ENCODE results near the gene NLN.
"Not testable (repeated sequence)": the region's sequence is repeated elsewhere in the genome, so short reads cannot be mapped to it uniquely, and the experiment has no call there.

Gene NLN

DNA sequence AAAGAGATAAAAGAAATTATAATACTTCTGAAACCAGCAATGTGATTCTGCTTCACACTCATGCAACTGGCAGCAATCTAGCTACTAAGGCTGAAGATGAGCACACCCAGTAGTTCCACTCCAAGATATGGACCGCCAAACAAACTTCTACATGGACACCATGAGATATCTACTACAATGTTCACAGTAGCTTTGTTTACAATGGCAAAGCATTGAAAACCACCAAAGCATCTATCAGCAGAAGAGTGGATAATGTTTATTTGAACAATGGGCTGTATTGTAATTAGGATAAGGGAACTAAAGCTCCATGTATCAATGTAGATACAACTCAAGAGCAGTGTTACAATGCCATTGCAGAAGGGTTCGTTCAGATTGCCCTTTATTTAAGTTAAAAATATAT lies 113.2 kb downstream of the NLN start:
- DNase-seq, result no peak

DNA sequence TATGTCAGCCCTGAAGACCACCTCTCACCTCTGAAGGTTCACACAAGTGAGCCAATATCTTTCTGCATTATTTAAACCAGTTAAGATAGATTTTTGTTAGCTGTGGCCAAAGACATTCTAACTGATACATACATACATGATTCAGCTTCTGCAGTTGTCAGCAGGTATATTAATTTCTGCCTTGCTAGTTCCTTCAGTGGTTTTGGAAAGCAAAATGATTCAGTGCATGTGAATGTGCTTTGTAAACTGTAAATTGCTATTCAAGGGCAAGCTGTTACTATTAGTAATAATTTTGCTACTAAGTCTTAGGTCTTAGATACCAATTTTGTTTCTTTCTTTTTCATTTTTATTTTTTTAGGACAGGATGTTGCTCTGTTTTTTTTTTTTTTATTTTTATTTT lies 115.1 kb downstream of the NLN start:
- DNase-seq, result no peak

DNA sequence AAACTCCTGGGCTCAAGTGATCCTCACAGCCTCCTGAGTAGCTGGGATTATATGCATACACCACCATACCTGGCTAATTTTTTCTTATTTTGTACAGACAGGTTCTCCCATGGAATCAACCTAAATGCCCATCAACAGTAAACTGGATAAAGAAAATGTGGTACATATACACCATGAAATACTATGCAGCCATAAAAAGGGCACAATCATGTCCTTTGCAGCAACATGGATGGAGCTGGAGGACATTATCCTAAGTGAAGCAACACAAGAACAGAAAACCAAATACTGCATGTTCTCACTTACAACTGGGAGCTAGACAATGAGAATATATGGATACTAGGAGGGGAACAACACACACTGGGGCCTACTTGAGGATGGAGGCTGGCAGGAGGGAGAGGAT lies 117.2 kb downstream of the NLN start:
- not testable (repeated sequence) for DNase-seq

DNA sequence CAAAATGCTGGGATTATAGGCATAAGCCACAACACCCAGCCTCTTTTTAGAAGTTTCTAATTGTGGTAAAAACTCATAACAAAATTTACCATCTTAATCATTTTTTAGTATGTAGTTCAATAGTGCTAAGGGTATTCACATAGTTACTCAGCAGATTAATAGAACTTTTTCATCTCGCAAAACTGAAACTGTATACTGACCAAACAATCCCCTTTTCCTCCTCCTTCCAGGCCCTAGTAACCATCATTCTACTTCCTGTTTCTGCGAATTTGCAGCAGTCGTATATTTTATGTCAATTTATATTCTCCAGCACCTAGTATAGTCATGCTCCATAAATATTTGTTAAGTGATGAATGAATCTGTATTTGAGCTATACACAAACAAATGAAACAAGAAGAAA lies 118.1 kb downstream of the NLN start:
- no peak for DNase-seq

DNA sequence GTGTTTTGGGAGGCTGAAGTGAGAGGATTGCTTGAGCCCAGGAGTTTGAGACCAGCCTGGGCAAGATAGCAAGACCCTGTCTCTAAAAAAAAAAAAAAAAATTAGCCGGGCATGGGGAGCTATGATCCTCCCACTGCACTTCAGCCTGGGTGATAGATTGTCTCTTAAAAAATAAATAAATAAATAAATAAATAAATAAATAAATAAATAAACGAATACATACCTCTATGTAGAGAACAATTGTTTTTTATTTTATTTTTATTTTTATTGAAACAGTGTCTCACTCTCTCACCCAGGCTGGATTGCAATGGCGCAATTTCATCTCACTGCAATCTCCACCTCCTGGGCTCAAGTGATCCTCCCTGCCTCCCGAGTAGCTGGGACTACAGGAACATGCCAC lies 122.8 kb downstream of the NLN start:
- not testable (repeated sequence) for DNase-seq

DNA sequence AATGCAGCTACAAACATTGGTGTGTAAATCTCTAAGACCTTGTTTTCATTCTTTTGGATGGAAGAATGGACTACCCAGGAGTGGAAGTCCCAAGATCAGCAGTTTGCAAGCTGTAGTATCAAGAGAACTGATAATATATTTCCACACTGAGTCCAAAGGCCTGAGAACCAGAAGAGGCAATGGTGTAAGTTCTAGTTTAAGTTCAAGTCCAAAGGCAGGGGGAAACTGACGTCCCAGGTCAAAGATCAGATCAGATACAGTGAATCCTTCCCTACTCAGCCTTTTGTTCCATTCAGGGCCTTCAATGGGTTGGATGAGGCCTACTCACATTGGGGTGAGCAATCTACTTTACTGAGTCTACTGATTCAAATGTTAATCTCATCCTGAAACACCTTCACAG lies 124.1 kb downstream of the NLN start:
- DNase-seq, result no peak

DNA sequence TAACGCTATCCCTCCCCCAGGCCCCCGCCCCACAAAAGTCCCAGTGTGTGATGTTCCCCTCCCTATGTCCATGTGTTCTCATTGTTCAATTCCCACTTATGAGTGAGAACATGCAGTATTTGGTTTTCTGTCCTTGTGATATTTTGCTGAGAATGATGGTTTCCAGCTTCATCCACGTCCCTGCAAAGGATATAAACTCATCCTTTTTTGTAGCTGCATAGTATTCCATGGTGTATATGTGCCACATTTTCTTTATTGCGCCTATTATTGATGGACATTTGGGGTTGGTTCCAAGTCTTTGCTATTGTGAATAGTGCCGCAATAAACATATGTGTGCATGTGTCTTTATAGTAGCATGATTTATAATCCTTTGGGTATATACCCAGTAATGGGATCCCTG lies 125.0 kb downstream of the NLN start:
- not testable (repeated sequence) for DNase-seq

DNA sequence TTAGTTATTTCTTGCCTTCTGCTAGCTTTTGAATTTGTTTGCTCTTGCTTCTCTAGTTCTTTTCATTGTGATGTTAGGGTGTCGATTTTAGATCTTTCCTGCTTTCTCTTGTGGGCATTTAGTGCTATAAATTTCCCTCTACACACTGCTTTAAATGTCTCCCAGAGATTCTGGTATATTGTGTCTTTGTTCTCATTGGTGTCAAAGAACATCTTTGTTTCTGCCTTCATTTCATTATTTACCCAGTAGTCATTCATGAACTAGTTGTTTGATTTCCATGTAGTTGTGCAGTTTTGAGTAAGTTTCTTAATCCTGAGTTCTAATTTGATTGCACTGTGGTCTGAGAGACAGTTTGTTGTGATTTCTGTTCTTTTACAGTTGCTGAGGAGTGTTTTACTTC lies 127.9 kb downstream of the NLN start:
- DNase-seq, result not testable (repeated sequence)

DNA sequence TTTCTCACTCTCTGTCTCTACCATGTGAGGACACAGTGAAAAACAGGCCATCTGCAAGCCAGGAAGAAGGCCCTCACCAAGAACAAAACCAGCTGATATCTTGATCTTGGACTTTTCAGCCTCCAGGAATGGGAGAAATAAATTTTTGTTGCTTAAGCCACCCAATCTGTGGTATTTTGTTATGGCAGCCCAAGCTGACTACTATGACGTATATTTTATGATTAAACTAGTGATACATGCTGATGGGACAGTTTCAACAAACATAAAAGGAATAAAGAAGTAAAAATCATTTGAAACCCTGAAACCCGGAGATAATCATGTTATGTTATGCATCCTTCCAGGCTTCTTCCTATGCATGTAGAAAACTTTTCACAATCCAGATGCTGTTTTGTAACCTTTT lies 132.9 kb downstream of the NLN start:
- no peak for DNase-seq

DNA sequence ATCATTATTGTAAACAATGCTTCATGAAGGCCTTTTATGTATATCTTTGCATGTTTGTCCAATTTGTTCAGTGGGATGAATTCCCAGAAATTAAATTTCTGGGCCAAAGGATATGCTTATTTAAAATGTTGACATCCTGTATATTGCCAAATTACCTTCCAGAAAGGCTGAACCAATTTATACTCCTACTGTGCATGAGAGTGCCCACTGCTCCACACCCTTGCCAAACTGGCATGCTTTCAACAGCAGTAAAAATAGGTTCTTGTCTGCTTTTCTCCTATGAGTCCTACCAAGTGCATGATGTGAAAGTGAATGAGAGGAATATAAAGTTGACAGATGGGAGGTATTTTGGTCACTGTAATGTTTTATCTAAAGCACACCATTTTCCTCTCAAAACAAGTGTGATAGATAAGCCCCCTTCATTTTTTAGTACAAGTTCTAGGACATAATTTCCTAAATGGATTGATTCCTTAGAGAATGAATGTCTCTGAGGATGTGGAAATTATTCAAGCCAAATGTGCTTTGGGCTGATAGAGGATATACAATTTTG lies 133.8 kb downstream of the NLN start:
- DNase-seq, result no peak

DNA sequence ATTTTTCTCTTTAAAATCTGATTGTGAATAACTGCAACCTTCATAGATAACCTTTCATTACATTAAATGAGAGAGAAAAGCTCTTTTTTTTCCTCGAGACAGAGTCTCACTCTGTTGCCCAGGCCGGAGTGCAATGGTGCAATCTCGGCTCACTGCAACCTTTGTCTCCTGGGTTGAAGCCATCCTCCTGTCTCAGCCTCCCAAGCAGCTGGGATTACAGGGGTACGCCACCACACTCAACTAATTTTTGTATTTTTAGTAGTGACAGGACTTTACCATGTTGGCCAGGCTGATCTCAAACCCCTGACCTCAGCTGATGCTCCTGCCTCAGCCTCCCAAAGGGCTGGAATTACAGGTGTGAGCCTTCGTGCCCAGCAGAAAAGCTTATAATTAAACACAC lies 134.5 kb downstream of the NLN start:
- DNase-seq, result no peak

DNA sequence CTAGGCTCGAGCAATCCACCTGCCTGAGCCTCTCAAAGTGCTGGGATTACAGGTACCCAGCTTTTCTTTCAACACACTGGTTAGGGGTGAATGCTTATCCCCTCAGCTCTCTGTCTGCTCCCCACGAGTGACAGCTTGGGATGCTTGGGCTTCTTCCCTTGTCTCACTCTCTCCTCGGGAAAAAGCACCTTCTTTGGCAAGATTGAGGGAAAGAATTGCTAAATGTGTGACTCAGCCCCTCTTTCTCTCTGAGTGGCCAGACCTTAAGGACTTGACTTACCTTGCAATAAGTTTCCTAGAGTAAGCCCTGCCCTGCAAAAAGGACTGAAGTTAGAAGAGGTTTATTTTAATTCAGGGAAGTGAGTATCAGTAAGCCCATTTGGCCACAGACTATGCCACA lies 136.3 kb downstream of the NLN start:
- no peak for DNase-seq

DNA sequence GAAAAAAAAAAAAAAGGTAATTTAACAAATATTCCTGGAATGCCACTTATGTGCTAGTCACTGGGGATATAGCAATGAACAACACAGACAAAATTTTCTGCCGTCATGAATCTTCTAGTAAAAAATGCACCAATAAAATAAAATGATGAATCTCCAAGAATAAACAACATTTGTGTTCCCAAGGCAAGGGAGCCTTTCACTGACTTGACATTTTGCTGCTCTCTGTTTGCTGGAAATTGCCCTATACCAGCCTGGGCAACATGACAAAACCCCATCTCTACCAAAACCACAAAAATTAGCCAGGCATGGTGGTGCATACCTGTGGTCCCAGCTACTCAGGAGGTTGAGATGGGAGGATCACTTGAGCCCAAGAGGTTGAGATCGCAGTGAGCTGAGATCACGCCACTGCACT lies 139.8 kb downstream of the NLN start:
- no peak for DNase-seq

DNA sequence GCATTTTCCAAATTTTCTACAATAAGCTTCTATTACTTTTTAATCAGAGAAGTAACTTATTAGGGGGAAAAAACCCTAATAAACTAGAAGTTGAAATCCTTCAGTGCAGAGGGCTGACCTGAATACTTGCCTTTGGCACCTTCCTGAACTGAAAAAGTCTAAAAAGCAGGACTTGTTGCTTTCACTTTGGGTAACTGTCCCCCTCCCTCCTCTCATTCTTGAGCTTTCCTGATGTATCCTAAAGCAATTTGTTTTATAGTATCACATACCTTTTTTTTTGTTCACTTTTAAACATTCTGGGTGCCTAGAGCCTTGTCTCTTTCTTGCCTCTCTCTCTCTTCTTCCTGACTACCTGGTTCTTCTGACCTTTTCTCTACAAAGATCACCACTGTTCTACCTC lies 140.4 kb downstream of the NLN start:
- DNase-seq, result no peak

DNA sequence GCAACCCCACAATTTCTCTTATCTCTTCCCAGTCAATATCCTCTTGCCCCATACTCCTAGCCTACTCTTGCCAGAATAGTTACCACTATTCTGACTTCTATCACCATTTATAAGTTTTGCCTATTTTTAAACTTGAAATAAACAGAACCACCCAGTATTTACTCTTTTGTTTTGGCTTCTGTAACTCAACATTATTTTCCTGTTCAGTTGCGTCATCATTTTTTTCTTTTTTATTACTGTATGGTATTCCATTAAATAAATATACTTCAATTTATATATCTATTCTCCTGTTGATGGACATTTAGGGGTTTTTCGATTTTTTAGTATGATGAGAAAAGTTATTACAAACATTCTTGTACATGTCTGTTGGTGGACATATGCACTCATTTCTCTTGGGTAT lies 141.7 kb downstream of the NLN start:
- no peak for DNase-seq

DNA sequence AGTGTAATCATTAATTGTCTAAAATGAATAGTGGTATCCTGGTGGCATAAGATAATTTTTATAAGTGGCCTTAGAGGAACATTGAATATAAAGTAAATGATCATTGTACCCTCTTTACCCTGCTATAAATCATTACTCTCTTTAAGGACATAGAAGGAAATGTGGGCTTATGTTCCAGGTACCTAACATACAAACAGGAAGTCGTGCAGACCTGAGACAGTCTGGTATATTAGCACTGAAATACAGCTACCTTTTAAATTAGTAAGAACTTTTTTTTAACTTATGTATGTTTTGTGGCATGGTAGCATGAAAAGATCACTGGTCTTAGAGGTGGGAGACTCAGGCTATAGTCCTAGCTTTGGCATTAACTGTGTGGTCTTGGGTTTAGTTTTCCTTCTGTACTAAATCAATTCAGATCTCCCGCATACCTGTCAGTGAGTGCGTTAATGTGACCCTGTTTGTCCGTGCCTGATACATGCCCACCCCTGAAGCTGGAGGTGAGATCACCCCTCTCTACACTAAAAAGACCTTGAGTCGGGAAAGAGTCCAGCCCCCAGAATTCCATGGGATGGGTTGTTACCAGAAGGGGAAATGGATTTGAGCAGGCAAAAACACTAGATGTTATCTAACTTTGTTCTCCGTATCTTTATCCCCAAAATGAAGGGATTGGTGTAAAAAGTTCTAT lies 145.0 kb downstream of the NLN start:
- no peak for DNase-seq

DNA sequence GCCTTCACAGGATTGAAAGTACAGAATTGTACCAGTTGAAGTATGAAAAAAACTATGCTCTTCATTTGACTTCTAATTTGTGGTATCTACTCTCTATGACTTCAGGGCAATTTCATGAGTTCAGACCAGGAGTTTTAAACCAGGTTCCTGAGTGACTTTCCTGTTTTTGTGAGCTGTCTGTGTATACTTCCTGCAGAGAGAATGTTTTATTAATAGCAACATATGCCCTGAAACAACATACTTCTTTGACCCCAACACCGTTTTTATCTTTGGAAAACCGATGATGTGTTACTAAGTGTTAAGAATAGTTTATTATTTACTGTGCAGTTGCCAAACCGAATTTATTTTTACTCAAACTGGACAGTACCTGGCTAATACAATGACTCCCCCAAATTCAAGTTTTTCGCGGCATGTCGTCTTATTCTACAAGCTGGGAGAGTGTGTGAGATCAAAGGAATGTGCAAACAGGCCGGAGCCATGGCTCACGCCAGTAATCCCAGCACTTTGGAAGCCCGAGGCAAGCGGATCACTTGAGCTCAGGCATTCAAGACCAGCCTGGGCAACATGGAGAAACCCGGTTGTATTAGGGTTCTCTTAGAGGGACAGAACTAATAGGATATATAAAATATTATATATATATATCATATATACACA lies 145.7 kb downstream of the NLN start:
- DNase-seq, result no peak

DNA sequence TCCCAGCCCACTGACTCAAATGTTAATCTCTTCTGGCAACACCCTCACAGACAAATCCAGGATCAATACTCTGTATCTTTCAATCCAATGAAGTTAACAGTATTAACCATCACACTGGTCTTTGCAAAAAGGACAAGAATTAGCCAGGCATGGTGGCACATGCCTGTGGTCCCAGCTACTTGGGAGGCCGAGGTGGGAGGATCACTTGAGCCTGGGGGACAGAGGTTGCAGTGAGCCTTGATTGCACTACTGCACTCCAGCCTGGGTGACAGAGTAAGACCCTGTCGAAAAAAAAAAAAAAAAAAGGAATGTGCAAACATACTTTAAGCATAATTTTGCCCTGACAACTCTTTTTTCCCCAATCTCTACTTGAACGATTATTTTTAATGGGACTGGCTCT lies 146.5 kb downstream of the NLN start:
- no peak for DNase-seq

DNA sequence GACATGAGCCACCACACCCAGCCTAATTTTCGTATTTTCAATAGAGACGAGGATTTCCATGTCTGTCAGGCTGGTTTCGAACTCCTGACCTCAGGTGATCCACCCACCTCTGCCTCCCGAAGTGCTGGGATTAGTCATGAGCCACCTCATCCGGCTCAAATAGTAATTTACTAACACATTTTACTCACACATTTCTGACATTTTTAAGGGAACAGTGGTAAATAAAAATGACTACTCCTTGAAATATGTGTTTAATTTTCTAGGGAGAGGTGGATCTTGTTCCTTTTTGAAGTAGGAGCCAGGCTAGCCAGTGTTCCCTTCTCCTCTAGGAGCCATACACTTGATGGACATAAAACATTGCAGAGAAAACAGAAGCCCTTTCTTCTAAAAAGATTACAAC lies 149.2 kb downstream of the NLN start:
- no peak for DNase-seq

DNA sequence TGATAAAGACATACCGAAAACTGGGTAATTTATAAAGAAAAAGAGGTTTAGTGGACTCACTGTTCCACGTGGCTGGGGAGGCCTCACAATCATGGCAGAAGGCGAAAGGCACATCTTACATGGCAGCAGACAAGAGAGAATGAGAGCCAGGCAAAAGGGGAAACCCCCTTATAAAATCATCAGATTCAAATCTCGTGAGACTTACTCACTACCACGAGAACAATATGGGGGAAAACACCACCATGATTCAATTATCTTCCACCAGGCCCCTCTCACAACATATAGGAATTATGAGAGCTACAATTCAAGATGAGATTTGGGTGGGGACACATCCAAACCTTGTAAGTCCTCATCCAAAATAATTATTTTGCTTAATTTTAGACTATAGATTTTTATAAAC lies 149.8 kb downstream of the NLN start:
- DNase-seq, result not testable (repeated sequence)

DNA sequence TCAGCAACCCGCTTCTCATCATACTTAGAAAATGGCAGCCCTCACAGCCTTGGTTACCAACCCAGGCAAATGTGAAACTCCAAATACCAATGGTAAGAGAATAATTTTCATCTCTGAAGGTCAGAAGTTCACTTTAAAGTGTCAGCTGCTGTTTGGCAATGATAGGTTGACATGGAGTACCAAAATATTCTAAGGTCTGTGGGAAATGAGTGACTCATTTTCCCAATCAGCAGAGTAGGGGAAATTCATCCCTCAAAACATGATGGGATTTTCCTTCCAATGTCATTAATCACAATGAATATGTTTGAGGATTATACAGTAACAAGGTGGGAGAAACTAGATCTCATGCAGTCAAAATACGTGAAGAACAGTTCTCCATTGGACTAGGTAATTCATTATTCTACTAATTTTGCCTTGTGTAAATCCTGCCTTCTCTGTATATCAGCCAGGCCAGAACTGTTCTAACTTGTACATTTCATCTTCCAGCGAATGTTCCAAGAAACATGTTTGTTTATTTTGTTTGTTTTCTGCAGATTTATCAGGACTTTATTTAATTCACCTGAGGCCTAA lies 151.3 kb downstream of the NLN start:
- no peak for DNase-seq

DNA sequence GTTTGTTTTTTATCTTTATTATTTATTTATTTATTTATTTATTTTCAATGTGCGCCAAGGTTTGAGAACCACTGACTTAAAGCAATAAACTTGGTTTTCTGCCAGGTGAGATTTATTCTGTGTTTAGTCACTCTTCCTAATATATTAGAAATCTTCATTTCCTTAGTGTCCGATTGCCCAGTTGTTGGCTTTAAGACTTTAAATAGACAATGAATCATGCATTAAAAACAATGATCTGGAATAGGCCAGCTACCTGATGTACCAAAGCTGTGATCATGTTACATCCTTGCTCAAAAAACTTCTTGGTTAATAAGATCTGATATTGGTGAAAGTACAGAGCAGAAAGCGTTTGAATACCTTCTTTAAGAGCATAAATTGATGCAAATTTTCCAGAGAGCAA lies 152.2 kb downstream of the NLN start:
- no peak for DNase-seq

DNA sequence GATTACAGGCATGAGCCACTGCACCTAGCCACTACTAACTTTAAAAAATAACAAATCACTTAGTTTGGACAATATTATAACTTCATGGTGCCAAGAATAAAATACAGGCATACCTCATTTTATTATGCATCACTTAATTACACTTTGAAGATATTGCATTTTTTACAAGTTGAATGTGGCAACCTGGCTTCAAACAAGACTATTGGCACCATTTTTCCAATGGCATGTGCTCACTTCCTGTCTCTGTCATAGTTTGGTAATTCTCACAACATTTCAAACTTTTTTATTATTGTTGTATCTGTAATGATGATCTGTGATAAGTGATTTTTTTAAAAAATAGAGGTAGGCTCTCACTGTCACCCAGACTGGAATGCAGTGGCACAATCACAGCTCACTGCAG lies 154.5 kb downstream of the NLN start:
- DNase-seq, result no peak

DNA sequence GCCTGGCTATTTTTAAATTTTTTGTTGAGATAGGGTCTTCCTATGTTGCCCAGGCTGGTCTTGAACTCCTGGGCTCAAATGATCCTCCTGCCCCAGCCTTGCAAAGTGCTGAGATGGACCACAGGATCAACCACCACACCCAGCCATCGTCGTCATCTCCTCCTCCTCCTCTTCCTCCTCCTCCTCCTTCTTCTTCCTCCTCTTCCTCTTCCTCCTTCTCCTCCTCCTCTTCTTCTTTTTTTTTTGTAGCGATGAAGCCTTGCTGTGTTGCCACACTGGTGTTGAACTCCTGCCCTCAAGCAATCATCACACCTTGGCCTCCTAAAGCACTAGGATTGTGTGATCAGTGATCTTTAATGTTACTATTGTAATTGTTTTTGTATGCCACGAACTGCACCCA lies 155.0 kb downstream of the NLN start:
- no peak for DNase-seq
